NCI-H345 (cell line): ENCODE measurements around the gene MEIS2.

Experiments
- DNase-seq: peaks from one replicate; lab custom pipeline; 2025; lab: John Stamatoyannopoulos, UW

MEIS2 gene

GRCh38 chr15:36899696-36900095 lies 200.7 kb downstream of the MEIS2 start:
- DNase-seq, result no peak

DNA sequence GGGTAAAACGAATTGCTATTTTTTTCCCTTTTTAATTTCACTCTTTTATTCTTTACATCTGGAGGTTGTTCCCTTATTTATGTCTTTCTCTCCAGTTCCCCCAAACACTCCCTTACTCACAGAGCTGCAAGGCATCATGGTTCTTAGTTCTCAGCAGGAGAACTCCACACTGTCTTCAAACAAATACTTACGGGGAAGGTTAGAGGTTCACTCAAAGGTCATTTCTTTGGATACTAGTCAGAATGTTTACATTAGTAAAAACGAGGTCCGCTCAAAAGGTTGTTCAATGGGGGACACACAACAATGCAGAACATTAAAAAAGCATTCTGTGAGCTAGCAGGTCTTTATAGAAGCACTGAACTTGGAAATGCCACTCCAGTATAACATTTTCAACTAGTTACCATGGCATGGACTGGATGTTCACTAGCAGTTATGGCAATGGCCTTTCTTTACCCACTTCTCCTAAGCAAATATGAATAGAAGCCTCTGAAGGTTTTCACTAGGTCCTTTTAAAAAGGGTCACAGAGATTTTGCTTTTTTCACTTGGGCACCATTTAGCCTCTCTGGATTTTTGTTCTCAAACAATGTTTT lies 201.7 kb downstream of the MEIS2 start:
- DNase-seq, result no peak

GRCh38 chr15:36897834-36898233 lies 202.5 kb downstream of the MEIS2 start:
- no peak for DNase-seq

GRCh38 chr15:36896949-36897348 lies 203.4 kb downstream of the MEIS2 start:
- no peak for DNase-seq

DNA sequence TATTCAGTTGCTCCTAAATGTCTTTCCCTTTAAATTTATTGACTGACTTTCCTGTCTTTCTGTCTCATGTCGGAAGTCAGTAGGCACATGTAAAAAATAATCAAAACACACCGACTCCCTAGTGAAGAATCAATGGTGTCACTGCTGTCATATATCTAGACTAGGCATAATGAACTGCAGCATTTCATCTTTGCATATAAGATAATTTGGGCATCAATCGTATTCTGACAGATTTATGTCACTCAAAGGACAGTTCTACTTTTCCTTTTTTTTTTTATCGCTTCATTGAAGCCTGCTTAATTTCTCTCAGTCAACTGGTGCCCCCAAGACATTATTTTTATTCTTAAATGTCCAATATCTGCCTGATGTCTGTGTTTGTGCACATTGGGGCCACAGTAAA lies 206.3 kb downstream of the MEIS2 start:
- DNase-seq, result no peak

DNA sequence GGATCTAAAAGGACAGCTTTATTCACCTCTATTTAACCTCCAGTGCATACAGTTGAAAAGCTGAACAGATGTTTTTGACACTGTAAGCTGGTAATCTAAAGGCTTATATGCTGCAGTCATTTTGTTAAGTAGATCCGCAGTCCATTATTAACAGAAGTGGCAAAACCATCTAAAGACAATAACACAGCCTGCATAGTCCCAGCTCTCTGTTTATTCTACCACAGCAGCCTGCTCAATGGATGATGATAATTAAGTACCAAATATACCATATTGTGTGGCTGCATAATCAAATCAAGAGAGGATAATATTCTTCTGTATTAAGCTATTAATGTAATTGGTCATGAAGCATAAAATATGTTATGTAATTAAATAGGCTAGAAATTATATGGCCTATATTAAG lies 207.1 kb downstream of the MEIS2 start:
- no peak for DNase-seq

DNA sequence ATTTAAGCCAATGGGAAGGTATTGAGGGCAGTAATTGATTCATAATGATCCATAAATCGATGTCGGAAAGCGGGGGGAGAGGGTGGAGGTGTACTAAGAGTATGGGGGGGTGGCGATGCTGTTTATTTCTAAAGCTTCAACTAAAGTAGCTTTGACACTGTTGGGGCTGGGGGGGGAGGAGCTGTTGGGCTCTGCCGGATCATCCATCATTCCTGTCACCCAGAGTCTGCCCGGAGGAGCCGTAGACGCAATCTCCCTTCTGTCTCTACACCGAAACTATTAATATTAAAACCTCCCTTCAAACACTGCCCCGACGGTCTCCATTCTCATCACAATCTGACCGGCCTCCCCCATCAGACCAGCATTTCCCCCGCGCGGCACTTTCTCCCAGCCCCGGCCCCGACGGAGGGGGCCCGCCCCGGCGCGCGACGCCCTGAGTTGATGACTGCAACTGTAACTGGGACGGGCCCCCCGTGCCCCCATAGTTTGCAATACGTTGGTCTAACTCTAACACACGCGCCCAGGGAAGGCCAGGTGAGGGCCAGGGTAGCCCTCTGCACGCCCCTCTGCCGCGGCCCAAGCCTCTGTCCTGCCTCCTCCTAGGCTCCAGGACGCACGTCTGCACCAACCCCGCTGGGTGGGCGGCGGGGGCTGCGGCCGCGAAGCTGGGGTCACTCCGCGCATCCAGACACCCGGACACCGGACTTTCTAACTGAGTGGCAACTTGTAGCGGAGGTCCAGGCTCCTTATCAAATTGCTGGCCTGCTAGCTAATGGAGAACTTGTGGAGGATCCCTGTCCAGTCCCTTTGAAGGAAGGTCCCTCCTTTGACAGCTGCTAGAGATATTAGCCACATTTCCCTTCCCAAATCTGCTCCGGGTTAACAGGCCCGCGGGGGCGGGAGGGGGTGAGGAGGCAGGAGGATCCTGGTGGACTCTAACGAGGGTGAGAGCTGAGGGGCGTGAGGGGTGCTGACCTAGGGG lies 212.0 kb downstream of the MEIS2 start:
- no peak for DNase-seq

DNA sequence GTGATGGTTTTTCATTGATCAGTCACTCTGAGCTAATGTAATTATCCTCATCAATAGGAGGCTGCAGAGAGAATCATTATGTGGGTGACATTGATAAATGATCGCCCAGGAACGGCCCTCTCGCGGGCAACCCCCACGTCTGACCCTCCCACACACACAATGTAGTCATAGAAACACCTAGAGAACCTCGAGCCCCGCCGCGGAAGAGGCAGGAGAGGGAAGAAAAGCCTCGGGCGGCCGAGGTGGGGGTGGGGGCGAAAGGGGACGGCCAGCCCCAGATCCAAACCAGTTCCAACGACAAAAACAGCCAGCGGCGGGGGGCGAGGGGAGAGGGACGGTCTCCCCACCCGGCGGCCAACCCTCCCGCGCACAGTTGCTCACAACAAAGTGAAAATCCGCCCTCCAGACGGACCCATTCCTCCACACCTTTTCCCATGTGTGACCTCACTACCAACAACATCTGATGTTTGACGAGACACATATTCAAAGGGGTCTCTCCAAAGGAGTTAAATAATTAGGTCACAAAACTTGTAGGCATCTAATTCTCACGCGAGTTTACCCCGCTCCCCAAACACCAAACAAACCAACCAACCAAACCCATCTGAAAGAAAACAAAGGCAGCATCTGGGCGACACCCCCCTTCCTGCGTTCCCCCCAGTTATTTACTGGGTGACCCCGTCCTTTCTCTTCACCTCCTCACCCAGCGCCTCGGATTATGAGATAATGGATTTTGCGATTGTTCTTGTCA lies 213.0 kb downstream of the MEIS2 start:
- DNase-seq, result no peak

GRCh38 chr15:36886701-36887100 lies 213.6 kb downstream of the MEIS2 start:
- DNase-seq, result no peak

DNA sequence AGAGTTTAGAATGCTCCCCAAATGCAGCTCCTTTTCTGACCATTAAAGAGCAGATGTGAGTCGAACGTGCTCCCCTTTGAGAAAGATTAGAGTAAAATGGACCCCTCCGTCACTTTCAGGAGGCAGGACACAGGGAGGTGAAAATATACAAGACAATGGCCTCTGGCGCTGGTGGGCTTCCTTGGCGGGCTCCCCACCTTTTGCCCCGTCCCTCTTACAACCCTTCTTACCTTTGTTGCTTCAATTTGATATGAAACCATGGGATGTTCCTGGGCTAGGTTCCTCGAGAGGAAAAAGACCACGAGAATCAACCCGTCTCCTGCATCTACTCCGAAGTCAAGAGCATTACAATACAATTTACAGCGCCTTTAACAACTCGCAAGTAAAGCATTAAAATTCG lies 214.2 kb downstream of the MEIS2 start:
- DNase-seq, result no peak

GRCh38 chr15:36885771-36886170 lies 214.6 kb downstream of the MEIS2 start:
- DNase-seq, result no peak

DNA sequence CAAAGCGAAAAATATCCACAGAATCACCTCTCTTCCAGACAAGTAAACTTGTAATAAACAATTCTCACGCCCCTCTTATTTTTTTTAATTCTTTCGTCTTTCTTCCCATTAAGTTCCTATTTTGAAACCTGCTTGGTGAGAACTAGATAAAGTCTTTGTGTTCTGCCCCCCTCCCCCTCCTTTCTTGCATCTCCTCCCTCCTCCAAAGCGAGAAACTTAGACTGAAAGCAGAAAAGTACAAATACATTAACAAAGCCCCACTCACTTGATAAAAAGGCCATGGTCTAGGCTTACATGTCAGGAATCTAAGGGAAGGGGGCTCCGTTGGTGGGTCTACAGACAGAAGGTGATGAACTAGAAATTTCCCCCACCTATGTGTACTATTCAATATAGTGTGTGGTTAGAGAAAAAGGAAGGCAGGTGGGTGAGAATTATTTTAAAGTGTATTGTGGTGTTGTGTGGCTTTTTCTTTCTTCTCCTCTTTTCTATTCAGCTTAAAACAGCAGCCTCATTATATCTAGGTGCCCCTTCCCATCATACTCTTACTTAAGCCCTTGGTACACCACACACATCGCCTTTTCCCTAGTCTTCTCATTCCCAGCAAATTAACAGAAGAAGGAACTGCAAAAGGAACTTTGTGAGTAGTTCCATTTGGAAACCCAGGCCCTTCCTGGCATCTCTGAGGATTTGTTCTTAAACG lies 215.3 kb downstream of the MEIS2 start:
- DNase-seq, result no peak

DNA sequence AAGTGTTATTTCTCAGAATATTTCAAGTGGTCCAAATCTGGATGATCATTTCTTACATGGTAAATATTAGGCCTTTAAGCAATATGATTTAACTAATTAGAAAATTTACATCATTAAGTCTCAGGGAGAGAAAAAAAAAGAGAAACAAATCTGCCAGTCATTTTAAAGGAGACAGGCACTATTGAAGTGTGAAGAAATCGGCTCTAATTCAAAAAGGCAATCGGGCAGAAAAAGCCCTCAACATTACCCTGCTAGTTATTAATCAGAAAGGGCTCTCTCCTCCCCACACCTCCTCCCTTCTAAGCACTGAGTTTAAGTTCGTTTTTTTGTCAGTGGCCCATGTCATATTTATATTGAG lies 215.9 kb downstream of the MEIS2 start:
- no peak for DNase-seq

DNA sequence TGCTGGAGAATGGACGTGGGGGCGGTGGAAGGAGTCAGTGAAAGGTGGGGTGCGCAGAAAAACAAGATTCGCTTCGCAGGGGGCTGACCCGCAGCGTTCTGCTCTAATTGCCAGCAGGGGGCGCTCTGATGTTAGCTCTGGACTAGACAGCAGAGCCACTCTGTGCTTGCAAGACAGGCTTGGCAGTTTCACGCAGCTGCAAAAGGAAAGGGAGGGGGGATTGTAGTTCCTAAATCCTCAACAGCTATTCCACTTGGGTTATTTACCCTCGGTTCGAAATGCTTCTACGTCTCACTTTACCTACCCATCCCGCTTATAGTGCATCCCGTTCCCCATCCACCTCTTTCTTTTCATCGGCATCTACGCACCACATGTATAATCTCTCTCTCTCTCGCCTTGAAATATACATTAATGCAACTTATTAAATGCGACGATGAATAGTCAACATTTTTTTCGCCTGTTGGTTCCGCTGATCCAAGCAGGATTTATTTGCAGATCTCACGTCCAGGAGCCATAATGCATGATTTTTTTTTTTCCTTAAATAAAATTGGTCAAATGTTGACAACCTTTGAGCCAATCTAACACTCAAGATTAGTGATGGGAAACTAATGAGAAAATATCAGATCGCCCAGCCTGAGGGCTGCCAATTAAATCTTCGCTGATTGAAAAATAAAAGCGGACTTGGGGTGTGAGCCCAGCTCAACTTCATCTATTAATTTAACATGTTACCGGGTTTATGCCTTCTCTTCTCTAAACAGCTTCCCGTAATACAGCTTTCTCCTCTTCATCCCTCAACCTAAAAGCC lies 216.4 kb downstream of the MEIS2 start:
- peak; percentile 79 for DNase-seq

DNA sequence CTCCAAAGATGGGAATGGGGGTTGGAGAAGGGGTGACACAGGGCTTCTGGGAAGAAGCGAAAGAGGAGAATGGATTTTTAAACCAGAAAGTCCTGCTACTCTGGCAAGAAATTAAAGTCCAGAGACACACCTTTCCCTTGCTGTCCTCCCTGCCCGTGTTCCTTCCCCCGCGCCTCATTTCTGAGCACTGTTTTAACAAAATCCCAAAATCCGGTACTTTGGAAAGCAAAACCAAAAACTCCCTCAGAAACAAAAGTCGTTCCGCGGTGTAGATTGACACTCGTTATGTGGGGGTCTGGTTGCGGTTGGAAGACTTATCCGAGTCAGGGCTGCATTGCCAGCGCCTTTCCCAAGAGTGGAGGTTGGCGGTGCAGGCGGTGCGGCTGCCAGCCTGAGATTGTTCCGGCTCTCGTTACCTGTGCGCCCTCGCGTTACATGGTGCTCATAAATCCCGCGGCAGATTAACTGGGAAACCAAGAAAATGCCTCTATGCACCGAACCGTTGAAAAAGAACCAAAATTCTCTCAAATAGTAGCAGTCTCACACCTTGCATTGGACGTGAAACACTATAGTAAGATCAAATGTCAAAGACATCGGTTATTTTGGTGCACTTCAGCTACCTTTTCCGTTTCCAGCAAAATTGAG lies 217.7 kb downstream of the MEIS2 start:
- no peak for DNase-seq

DNA sequence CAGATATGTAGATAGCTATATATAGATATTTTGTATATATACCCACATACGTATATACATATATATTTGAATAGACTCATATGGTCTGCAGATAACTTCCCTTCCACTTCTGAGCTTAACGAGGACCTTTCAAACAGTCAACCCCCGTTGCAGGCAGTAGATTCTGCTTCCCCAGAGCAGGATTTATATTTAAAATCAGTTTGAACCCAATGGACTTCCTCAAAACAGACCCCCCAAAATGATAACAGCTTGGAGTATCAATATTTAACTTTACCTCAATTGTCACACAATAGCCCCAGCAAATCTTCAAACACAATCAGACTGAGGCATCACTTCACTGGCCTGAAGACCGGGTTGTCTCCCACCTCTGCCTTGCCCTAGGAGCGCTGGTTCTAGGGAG lies 218.3 kb downstream of the MEIS2 start:
- DNase-seq, result no peak

DNA sequence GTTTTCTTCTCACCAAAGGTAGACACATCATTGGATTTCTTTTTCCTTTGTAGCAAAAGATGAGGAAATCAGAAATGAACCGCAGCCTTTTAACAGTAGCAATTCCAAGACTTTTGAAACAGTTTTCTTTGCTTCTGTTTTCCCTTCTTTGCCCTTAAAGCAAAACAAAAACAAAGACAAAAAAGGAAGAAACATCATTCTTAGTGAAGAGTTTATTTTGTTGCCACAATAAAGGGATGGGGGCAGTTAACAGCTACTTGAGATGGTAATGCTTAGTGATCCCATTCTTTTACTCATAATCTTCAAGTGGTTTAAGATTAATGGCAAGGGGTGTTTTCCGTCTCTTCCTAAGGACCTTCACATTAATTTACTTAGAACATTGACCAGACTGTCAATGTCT lies 218.8 kb downstream of the MEIS2 start:
- no peak for DNase-seq

DNA sequence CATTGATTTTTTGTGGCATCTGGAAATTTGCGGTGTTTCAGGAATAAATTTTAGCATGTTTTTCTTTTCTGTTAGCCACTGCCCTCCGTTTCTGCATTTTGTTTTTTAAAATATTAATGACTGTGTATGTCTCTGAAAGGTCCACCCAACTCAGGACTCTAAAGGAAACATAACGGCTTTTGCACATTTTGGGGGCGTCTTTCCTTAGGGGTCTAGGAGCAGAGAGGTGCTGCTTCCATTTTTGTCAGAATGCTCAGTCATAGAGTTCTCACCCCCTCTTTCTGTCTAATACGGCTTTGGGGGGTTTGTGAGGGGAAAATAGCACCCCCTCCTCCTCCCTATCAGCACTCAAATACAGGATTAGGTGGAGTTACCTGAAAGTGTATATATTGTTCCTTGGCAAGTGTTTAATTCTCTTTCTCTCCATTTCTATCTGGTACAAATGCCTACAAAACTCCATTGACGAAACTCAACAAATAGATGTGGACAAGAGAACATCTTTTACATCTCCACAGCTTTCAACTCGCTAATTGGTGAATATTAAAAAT lies 219.4 kb downstream of the MEIS2 start:
- DNase-seq, result no peak

- DNase-seq, result no peak
Measured at GRCh38 chr15:36880224-36880912, 220.0 kb downstream of the MEIS2 start.
